PC-3 (cell line): Measurements from ENCODE around the gene THAP7.

Experiments
- EZH2phosphoT487 ChIP-seq: fragments of 300-600 bp; sonication (generic); IDR thresholded peaks from 2 replicates; pipeline ENCODE4 v1.6.1; 2018; ENCODE audit warnings: mild to moderate bottlenecking, antibody characterized with exemption, low read length, borderline replicate concordance
- TF ChIP-seq, protein P1 (sequence below): fragments of 300-600 bp; sonication (generic); conservative IDR thresholded peaks from 2 replicates; pipeline ENCODE4 v1.5.1; 2017; ENCODE audit warnings: antibody characterized with exemption, low read depth, mild to moderate bottlenecking, low read length

DNA sequence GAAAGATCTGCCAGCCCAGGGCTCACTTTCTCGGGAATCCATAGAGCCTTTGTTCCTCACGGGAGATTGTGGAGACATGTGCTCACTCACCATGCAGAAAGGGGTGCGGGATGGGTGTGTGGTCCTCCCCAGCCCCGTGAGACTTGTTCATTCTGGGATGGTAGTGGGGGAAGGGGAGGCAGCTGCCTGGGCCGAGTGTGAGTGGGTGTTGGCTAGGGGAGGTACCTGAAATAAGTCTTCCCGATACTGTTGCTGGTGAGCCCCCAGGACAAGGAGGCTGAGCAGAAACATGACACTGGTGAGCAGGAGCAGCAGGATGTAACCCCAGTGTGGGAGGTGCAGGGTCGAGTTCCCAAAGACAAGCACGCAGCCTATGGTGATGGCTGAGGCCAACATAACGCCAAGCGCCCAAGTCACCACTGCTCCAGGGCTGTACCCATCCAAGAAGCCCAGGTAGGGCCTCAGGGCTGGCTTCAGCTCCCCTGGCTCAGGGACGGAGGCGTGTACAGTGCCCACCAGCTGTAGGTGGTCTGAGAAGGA is 27.6 kb upstream of the THAP7 start:
- TF ChIP-seq, protein P1, sequence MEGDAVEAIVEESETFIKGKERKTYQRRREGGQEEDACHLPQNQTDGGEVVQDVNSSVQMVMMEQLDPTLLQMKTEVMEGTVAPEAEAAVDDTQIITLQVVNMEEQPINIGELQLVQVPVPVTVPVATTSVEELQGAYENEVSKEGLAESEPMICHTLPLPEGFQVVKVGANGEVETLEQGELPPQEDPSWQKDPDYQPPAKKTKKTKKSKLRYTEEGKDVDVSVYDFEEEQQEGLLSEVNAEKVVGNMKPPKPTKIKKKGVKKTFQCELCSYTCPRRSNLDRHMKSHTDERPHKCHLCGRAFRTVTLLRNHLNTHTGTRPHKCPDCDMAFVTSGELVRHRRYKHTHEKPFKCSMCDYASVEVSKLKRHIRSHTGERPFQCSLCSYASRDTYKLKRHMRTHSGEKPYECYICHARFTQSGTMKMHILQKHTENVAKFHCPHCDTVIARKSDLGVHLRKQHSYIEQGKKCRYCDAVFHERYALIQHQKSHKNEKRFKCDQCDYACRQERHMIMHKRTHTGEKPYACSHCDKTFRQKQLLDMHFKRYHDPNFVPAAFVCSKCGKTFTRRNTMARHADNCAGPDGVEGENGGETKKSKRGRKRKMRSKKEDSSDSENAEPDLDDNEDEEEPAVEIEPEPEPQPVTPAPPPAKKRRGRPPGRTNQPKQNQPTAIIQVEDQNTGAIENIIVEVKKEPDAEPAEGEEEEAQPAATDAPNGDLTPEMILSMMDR, result no peak
- TF ChIP-seq EZH2phosphoT487, result no peak
